ENCODE results near the gene RNF103. TPM values are rescaled to one million over a fixed set of nuclear protein-coding genes. Genes with fewer than 3 reads are reported as not detected.
A peak's percentile ranks its signal among the peaks of the same experiment; 100 is the strongest.

Gene RNF103
- total RNA-seq, 1 experiment from 2014 or later, result 17.8 TPM

GRCh38 chr2:86570059-86570458 is 53.6 kb downstream of the RNF103 start:
- peak; percentile 3 for DNase-seq (ENCODE audit: extremely low read depth, low read depth)

- no peak for DNase-seq (ENCODE audit: extremely low read depth, low read depth)
Measured at GRCh38 chr2:86566821-86567190, 56.9 kb downstream of the RNF103 start.

- no peak for DNase-seq (ENCODE audit: extremely low read depth, low read depth)
Measured at GRCh38 chr2:86566158-86566820, 57.4 kb downstream of the RNF103 start.

GRCh38 chr2:86563650-86564061 is 60.0 kb downstream of the RNF103 start:
- DNase-seq (ENCODE audit: extremely low read depth, low read depth), result no peak

- DNase-seq (ENCODE audit: extremely low read depth, low read depth), result peak; percentile 98
Measured at GRCh38 chr2:86562922-86563649, 60.6 kb downstream of the RNF103 start, which contains the start of gene CHMP3. TSS of gene CHMP3 (minus strand) at chr2:86563443. CDS start at chr2:86563348, 95 bp downstream.

- DNase-seq (ENCODE audit: extremely low read depth, low read depth), result no peak
Measured at GRCh38 chr2:86562485-86562921, 61.2 kb downstream of the RNF103 start.

- no peak for DNase-seq (ENCODE audit: extremely low read depth, low read depth)
Measured at GRCh38 chr2:86557836-86558235, 65.8 kb downstream of the RNF103 start.

GRCh38 chr2:86556508-86556907 is 67.2 kb downstream of the RNF103 start:
- no peak for DNase-seq (ENCODE audit: extremely low read depth, low read depth)

Other genes starting within 250 kb of the RNF103 start
- 20.1 and 22.3 TPM in 2 replicates for gene KDM3A, start 182.5 kb downstream of the RNF103 start, total RNA-seq (2014; rRNA removed; shearing (Covaris generic))
- gene CHMP3, start 60.4 kb downstream of the RNF103 start, total RNA-seq (2014; rRNA removed; shearing (Covaris generic)), result 55.4 and 56.4 TPM in 2 replicates
- gene RMND5A, start 96.4 kb upstream of the RNF103 start, total RNA-seq (2014; rRNA removed; shearing (Covaris generic)), result 53.9 and 59.2 TPM in 2 replicates
- gene CD8A, start 167.0 kb upstream of the RNF103 start, total RNA-seq (2014; rRNA removed; shearing (Covaris generic)), result 0.12 and 0.29 TPM in 2 replicates
- not detected in 2 replicates for gene CD8B, start 238.0 kb upstream of the RNF103 start, total RNA-seq (2014; rRNA removed; shearing (Covaris generic))